DOHH2 (cell line): Measurements from ENCODE around the gene CYP4F2.
"Not testable (repeated sequence)": the region's sequence is repeated elsewhere in the genome, so short reads cannot be mapped to it uniquely, and the experiment has no call there.

Experiments
- H3F3A ChIP-seq: fragments of 200-600 bp; sonication (generic), shearing (Covaris generic); 2 replicates; pipeline ENCODE4 v1.6.0; 2016; ENCODE audit warnings: antibody characterized with exemption, mild to moderate bottlenecking; ENCODE audit not compliant: control insufficient read depth, insufficient read depth
- H3K27ac ChIP-seq: fragments of 200-600 bp; sonication (generic); 2 replicates; pipeline ENCODE4 v1.5.1; 2014; ENCODE audit warnings: low read depth, mild to moderate bottlenecking, low read length, moderate library complexity
- H3K27me3 ChIP-seq: fragments of 200-600 bp; sonication (generic); 2 replicates; pipeline ENCODE4 v1.6.1; 2014; ENCODE audit warnings: mild to moderate bottlenecking, low read length, mixed read lengths; ENCODE audit not compliant: control insufficient read depth
- H3K36me3 ChIP-seq: fragments of 200-600 bp; sonication (generic); 2 replicates; pipeline ENCODE4 v1.6.1; 2014; ENCODE audit warnings: mild to moderate bottlenecking, low read length, moderate library complexity, mixed read lengths; ENCODE audit not compliant: control insufficient read depth
- H3K4me1 ChIP-seq: fragments of 200-600 bp; sonication (generic); 2 replicates; pipeline ENCODE4 v1.6.1; 2014; ENCODE audit warnings: mild to moderate bottlenecking, low read length, mixed read lengths; ENCODE audit not compliant: control insufficient read depth
- H3K4me2 ChIP-seq: fragments of 200-600 bp; sonication (generic); 2 replicates; pipeline ENCODE4 v1.6.0; 2014; ENCODE audit warnings: mild to moderate bottlenecking, low read length, moderate library complexity
- H3K4me3 ChIP-seq: fragments of 200-600 bp; sonication (generic); 2 replicates; pipeline ENCODE4 v1.5.1; 2014; ENCODE audit warnings: mild to moderate bottlenecking, low read length, mixed read lengths
- H3K79me2 ChIP-seq: fragments of 200-600 bp; sonication (generic); 2 replicates; pipeline ENCODE4 v1.6.1; 2014; ENCODE audit warnings: mild to moderate bottlenecking, low read length, mixed read lengths; ENCODE audit not compliant: control insufficient read depth
- H3K9me2 ChIP-seq: fragments of 200-600 bp; sonication (generic); replicated peaks from 2 replicates; pipeline ENCODE4 v1.6.1; 2014; ENCODE audit warnings: mild to moderate bottlenecking, low read length, mixed read lengths; ENCODE audit not compliant: control insufficient read depth
- H3K9me3 ChIP-seq: fragments of 200-600 bp; sonication (generic); 2 replicates; pipeline ENCODE4 v1.6.1; 2014; ENCODE audit warnings: antibody characterized with exemption, low read length, mixed read lengths; ENCODE audit not compliant: control insufficient read depth, insufficient read depth
- H4K20me1 ChIP-seq: fragments of 200-600 bp; sonication (generic); 2 replicates; pipeline ENCODE4 v1.6.0; 2014; ENCODE audit warnings: low read depth, mild to moderate bottlenecking, antibody characterized with exemption, low read length, moderate library complexity; ENCODE audit not compliant: control insufficient read depth, insufficient read depth
- EZH2phosphoT487 ChIP-seq: fragments of 200-600 bp; sonication (generic); IDR thresholded peaks from 2 replicates; pipeline ENCODE4 v1.6.1; 2017; ENCODE audit warnings: borderline replicate concordance, mild to moderate bottlenecking, antibody characterized with exemption, low read length, moderate library complexity, mixed read lengths
- TF ChIP-seq, protein P1 (sequence below): fragments of 200-600 bp; sonication (generic); IDR thresholded peaks from one replicate; pipeline ENCODE4 v1.5.1; 2014; ENCODE audit warnings: antibody characterized with exemption, mild to moderate bottlenecking, low read depth, low read length; ENCODE audit not compliant: poor library complexity, severe bottlenecking

Gene CYP4F2

DNA sequence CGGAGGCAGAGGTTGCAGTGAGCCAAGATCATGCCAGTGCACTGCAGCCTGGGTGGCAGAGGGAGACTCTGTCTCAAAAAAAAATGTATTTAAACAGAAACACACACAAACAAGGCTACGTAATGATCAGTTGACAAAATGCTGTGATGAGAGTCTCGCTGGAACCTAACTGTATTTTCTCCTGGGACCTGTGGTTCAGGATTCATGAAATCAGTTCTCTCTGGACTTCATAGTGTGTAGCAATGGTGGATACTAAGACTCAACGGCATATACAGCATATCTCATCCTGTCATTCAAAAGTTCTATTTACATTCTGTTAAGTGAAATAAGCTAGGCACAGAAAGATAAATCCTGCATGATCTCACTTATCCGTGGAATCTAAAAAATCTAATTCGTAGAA lies 37.4 kb downstream of the CYP4F2 start:
- Histone ChIP-seq H3K79me2 (no peaks in the 10 kb centered on the region), H3K4me2 (no peak overlapping the region), H3K27me3 (no peaks in the 10 kb centered on the region), H3F3A (no peaks in the 10 kb centered on the region), H4K20me1 (no peaks in the 10 kb centered on the region), H3K4me3 (no peak overlapping the region), H3K36me3 (no peaks in the 10 kb centered on the region), H3K9me3 (no peaks in the 10 kb centered on the region), H3K27ac (no peak overlapping the region), H3K9me2 (no peaks in the 10 kb centered on the region), H3K4me1 (no peaks in the 10 kb centered on the region)
- TF ChIP-seq, protein P1, sequence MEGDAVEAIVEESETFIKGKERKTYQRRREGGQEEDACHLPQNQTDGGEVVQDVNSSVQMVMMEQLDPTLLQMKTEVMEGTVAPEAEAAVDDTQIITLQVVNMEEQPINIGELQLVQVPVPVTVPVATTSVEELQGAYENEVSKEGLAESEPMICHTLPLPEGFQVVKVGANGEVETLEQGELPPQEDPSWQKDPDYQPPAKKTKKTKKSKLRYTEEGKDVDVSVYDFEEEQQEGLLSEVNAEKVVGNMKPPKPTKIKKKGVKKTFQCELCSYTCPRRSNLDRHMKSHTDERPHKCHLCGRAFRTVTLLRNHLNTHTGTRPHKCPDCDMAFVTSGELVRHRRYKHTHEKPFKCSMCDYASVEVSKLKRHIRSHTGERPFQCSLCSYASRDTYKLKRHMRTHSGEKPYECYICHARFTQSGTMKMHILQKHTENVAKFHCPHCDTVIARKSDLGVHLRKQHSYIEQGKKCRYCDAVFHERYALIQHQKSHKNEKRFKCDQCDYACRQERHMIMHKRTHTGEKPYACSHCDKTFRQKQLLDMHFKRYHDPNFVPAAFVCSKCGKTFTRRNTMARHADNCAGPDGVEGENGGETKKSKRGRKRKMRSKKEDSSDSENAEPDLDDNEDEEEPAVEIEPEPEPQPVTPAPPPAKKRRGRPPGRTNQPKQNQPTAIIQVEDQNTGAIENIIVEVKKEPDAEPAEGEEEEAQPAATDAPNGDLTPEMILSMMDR = no peak
- no peak for TF ChIP-seq EZH2phosphoT487

DNA sequence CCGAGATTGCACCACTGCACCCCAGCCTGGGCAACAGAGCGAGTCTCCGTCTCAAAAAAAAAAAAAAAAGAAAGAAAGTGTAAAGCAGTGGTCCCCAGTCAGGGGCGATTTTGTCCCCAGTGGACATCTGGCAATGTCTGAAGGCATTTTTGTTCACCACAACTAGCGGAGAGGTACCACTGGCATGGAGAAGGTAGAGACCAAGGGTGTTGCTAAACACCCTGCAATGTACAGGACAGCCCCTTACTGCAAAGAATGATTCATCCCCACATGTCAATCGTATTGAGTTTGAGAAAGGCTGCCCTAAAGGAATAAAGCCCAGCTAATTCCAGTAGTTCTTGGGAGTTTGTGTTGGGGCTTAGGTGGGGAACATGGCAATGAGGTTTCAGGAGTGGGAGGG lies 38.7 kb downstream of the CYP4F2 start:
- Histone ChIP-seq H3K27me3 (no peaks in the 10 kb centered on the region), H3K4me1 (no peaks in the 10 kb centered on the region), H3K79me2 (no peaks in the 10 kb centered on the region), H4K20me1 (no peaks in the 10 kb centered on the region), H3K9me2 (no peaks in the 10 kb centered on the region), H3K27ac (no peak overlapping the region), H3K36me3 (no peaks in the 10 kb centered on the region), H3K9me3 (no peaks in the 10 kb centered on the region), H3F3A (no peaks in the 10 kb centered on the region), H3K4me3 (no peak overlapping the region), H3K4me2 (no peak overlapping the region)
- TF ChIP-seq, protein P1 = no peak
- TF ChIP-seq EZH2phosphoT487 = no peak

DNA sequence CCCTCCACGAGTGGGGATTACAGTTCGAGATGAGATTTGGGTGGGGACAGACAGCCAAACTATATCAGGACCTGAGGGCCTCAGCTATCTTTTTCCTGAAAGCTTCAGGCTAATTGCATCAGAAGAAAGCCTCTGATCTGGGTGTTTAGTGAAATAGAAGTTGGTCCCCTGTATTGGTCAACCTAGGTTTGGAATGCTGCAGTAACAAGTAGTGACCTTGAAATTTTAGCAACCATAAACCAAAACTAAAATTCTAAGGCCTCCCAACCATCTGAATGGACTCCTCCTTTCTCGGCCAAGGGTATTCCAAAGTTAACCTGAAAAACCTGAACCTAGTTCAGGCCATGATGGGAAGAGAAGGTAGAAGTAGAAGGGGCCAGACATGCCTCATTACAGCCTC lies 47.5 kb downstream of the CYP4F2 start:
- Histone ChIP-seq H3K9me3 (no peaks in the 10 kb centered on the region), H3K4me1 (no peaks in the 10 kb centered on the region), H3F3A (no peaks in the 10 kb centered on the region), H3K27ac (no peak overlapping the region), H3K4me2 (no peak overlapping the region), H3K4me3 (no peak overlapping the region), H3K9me2 (no peaks in the 10 kb centered on the region), H3K79me2 (no peaks in the 10 kb centered on the region), H3K27me3 (0 out of 2 replicates have a peak, but pooled peaks cover 3% of the 10 kb centered on the region), H4K20me1 (no peaks in the 10 kb centered on the region), H3K36me3 (no peaks in the 10 kb centered on the region)
- TF ChIP-seq, protein P1 = no peak

DNA sequence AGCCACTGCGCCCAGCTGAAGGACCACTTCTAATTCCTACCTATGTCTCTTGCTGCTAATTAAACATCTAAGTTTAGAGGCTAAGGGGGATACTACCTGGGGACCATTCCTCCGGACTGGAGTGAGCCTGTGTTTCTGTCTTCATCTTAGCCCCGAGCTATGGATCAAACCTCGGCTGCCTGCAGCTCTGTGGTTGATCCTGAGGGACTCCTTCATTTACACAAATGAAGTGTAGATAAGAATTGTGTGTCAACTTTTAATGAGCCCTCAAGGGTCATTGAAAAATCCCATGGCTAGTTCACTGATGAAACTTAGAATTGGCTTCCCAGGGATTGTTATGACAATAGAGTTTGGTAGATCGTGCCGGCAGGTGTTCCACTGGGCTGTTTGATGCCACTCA lies 51.0 kb downstream of the CYP4F2 start:
- no peaks in the 10 kb centered on the region for H3F3A ChIP-seq
- peaks cover 6% of the 10 kb centered on the region; the same call in 1 of the 2 replicates for H3K27me3 ChIP-seq
- H3K4me2 ChIP-seq = no peak overlapping the region
- no peaks in the 10 kb centered on the region for H3K9me3 ChIP-seq
- TF ChIP-seq EZH2phosphoT487 = no peak
- TF ChIP-seq, protein P1 = no peak
- no peaks in the 10 kb centered on the region for H4K20me1 ChIP-seq
- H3K4me3 ChIP-seq = no peak overlapping the region
- H3K79me2 ChIP-seq = no peaks in the 10 kb centered on the region
- H3K9me2 ChIP-seq = no peaks in the 10 kb centered on the region
- no peaks in the 10 kb centered on the region for H3K4me1 ChIP-seq
- no peak overlapping the region for H3K27ac ChIP-seq
- no peaks in the 10 kb centered on the region for H3K36me3 ChIP-seq

DNA sequence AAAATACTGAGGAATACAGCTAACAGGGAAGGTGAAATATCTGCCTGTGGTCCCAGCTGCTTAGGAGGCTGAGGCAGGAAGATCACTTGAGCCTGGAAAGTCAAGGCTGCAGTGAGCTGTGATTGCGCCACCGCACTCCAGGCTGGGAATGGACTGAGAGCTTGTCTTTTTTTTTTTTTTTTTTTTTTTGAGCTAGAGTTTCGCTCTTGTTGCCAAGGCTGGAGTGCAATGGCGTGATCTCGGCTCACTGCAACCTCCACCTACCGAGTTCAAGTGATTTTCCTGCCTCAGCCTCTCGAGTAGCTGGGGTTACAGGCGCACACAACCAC lies 54.0 kb downstream of the CYP4F2 start:
- H3K4me3 ChIP-seq, H3K27ac ChIP-seq, H3K9me2 ChIP-seq, H3K79me2 ChIP-seq, H3F3A ChIP-seq, H3K4me2 ChIP-seq, H4K20me1 ChIP-seq, H3K4me1 ChIP-seq, H3K9me3 ChIP-seq, H3K36me3 ChIP-seq, H3K27me3 ChIP-seq: not testable (repeated sequence)
